Muscle layer of colon (tissue), 2 donors: ENCODE results near the gene FLT1.

Experiments used
- H3K27ac ChIP-seq: one replicate; pipeline ENCODE4 v1.7.0; 2013; ENCODE audit warnings: low read depth, mild to moderate bottlenecking, low read length, moderate library complexity
- H3K27me3 ChIP-seq, 2 donors: one replicate each; pipeline ENCODE4 v1.7.0; 2013; ENCODE audit warnings: low read length in 2 of 2, mild to moderate bottlenecking in 2 of 2; ENCODE audit not compliant: insufficient read depth in 2 of 2, control insufficient read depth in 1 of 2
- H3K36me3 ChIP-seq: one replicate; pipeline ENCODE4 v1.7.0; 2013; ENCODE audit warnings: mild to moderate bottlenecking, low read length; ENCODE audit not compliant: insufficient read depth
- H3K4me1 ChIP-seq: one replicate; pipeline ENCODE4 v1.7.0; 2013; ENCODE audit warnings: mild to moderate bottlenecking, low read length; ENCODE audit not compliant: insufficient read depth
- H3K4me3 ChIP-seq, 2 donors: one replicate each; pipeline ENCODE4 v1.7.0; 2013; ENCODE audit warnings: low read length in 2 of 2, low read depth in 1 of 2, mild to moderate bottlenecking in 1 of 2, moderate library complexity in 1 of 2
- H3K9ac ChIP-seq: one replicate; pipeline ENCODE4 v1.7.0; 2013; ENCODE audit warnings: low read length
- H3K9me3 ChIP-seq: one replicate; pipeline ENCODE4 v1.7.0; 2013; ENCODE audit warnings: mild to moderate bottlenecking, low read length
- donor health status: abdominal sarcoma.
- donor health status: Adenocarcinoma of cecum.

The FLT1 gene

GRCh38 chr13:28283600-28283999, 211.3 kb downstream of the FLT1 start:
- Histone ChIP-seq H3K4me3 (no peak overlapping the region), H3K36me3 (peaks cover 44% of the 10 kb centered on the region), H3K9ac (no peak overlapping the region), H3K27me3 (no peaks in the 10 kb centered on the region), H3K9me3 (no peaks in the 10 kb centered on the region), H3K4me1 (no peaks in the 10 kb centered on the region), H3K27ac (no peak overlapping the region)

DNA sequence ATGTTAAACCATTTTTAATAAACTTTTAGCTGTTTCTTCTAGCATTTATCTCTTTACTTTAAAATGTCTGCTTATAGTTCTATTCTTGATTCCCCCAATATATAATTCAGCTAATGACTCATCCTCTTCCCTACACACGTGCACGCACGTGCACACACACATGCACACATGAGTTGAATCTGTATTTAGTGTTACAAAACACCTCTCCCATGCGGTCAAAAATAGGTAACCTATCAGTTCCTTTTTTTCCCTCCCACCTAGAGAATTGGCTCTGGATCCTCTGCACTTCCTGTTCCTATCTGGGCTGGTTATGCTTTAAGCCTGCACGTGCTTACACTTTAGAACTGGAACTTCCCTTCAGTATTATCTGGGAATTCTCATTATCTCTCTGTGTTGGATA, 212.5 kb downstream of the FLT1 start:
- Histone ChIP-seq H3K9me3 (no peaks in the 10 kb centered on the region), H3K4me3 (no peak overlapping the region), H3K27me3 (no peaks in the 10 kb centered on the region), H3K9ac (no peak overlapping the region), H3K27ac (no peak overlapping the region), H3K36me3 (peaks cover 44% of the 10 kb centered on the region), H3K4me1 (no peaks in the 10 kb centered on the region)

DNA sequence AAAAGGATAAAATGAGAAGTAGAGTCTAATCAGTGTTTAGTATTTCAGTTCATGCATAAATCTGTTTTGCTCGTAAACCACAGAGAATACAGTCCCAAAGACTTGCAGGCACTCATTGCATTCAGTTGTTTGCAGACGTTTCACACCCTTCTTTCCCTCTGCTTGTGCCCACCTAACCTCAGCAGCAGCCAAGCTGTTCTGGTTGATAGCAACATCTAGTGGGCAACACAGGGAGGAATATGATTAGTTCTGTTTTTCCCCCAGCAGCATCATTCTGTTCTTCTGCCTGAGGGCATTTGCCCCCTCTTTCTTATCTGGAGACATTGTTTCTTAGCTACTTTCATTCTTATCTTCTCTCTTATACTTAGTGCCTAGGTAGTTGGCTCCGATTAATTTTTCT, 221.0 kb downstream of the FLT1 start:
- Histone ChIP-seq H3K9ac (no peak overlapping the region), H3K27ac (no peak overlapping the region), H3K4me1 (no peaks in the 10 kb centered on the region), H3K9me3 (no peaks in the 10 kb centered on the region), H3K27me3 (no peaks in the 10 kb centered on the region), H3K4me3 (no peak overlapping the region), H3K36me3 (peaks cover 25% of the 10 kb centered on the region)

GRCh38 chr13:28271056-28271840, 223.7 kb downstream of the FLT1 start:
- H3K36me3 ChIP-seq, result peaks cover 13% of the 10 kb centered on the region

DNA sequence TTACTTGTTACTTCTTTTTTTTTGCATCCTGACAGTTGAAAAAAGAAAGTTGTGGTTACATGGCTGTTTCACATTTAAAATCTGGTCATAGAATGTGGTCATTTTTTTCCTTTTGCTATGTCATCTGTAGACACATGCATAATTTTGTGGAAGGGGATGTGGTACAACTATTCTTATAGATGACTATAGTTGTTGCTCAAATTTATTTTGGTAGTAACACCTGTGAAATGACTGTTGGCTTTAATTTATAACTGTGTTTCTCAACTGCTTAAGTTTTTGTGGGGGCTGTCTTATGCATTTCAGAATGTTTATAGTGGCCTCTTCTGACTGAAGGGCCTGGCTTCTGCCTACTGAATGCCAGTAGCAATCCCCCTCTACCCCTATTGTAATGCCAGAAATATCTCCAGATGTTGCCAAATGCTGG, 226.1 kb downstream of the FLT1 start:
- Histone ChIP-seq H3K27me3 (no peaks in the 10 kb centered on the region), H3K9me3 (no peaks in the 10 kb centered on the region), H3K36me3 (peaks cover 8% of the 10 kb centered on the region), H3K27ac (no peak overlapping the region), H3K4me1 (no peaks in the 10 kb centered on the region), H3K9ac (no peak overlapping the region), H3K4me3 (no peak overlapping the region)

More at GRCh38 chr13:28271056-28271840, 223.7 kb downstream of the FLT1 start:
- no peak overlapping the region for H3K27ac ChIP-seq
- no peak overlapping the region for H3K9ac ChIP-seq
- H3K4me1 ChIP-seq, result no peaks in the 10 kb centered on the region
- no peaks in the 10 kb centered on the region for H3K27me3 ChIP-seq
- no peak overlapping the region for H3K4me3 ChIP-seq
- no peaks in the 10 kb centered on the region for H3K9me3 ChIP-seq

DNA sequence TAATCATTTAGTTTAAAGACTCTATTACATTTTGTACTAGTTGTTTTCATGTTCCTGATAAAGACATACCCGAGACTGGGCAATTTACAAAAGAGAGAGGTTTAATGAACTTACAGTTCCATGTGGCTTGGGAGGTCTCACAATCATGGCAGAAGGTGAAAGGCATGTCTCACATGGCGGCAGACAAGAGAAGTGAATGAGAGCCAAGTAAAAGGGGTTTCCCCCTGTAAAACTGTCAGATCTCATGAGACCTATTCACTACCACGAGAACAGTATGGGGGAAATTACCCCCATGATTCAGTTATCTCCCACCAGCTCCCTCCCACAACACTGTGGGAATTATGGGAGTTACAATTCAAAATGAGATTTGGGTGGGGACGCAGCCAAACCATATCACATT, 227.4 kb downstream of the FLT1 start:
- Histone ChIP-seq H3K4me1 (no peaks in the 10 kb centered on the region), H3K9ac (no peak overlapping the region), H3K36me3 (peaks cover 8% of the 10 kb centered on the region), H3K9me3 (no peaks in the 10 kb centered on the region), H3K4me3 (no peak overlapping the region), H3K27me3 (no peaks in the 10 kb centered on the region), H3K27ac (no peak overlapping the region)

GRCh38 chr13:28258417-28258816, 236.5 kb downstream of the FLT1 start:
- Histone ChIP-seq H3K9ac (no peak overlapping the region), H3K4me3 (no peak overlapping the region), H3K4me1 (no peaks in the 10 kb centered on the region), H3K27me3 (no peaks in the 10 kb centered on the region), H3K27ac (no peak overlapping the region), H3K9me3 (no peaks in the 10 kb centered on the region), H3K36me3 (peaks cover 17% of the 10 kb centered on the region)

- no peaks in the 10 kb centered on the region for H3K27me3 ChIP-seq
- no peaks in the 10 kb centered on the region for H3K4me1 ChIP-seq
- H3K9ac ChIP-seq, result no peak overlapping the region
- H3K4me3 ChIP-seq, result no peak overlapping the region
- H3K36me3 ChIP-seq, result peaks cover 17% of the 10 kb centered on the region
- H3K9me3 ChIP-seq, result no peaks in the 10 kb centered on the region
- no peak overlapping the region for H3K27ac ChIP-seq
Measured at GRCh38 chr13:28257305-28257704, 237.6 kb downstream of the FLT1 start.

GRCh38 chr13:28252547-28252946, 242.4 kb downstream of the FLT1 start:
- Histone ChIP-seq H3K9ac (no peak overlapping the region), H3K9me3 (no peaks in the 10 kb centered on the region), H3K36me3 (peaks cover 10% of the 10 kb centered on the region), H3K4me3 (no peak overlapping the region), H3K27me3 (no peaks in the 10 kb centered on the region), H3K4me1 (no peaks in the 10 kb centered on the region), H3K27ac (no peak overlapping the region)

DNA sequence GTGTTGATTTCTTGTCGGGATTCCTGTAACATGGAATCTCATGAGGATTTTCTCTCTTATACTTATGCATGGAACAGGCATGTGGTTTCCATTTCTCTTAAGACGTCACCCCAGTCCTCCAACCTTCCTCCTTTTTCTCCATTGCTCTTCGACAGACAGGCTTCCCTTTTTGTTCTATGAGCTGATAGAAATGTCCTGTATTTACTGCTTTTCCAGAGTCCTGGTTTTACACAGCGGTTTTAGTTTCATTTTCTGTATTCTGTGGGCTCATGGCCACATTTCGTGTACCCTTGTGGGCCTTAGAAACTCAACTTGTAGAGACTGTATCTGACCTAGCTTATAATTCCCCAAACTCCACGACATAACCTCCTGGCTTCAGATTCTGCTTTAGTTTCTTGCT, 243.5 kb downstream of the FLT1 start:
- Histone ChIP-seq H3K36me3 (peaks cover 5% of the 10 kb centered on the region), H3K4me3 (no peak overlapping the region), H3K4me1 (no peaks in the 10 kb centered on the region), H3K9ac (no peak overlapping the region), H3K27ac (no peak overlapping the region), H3K9me3 (no peaks in the 10 kb centered on the region), H3K27me3 (no peaks in the 10 kb centered on the region)

DNA sequence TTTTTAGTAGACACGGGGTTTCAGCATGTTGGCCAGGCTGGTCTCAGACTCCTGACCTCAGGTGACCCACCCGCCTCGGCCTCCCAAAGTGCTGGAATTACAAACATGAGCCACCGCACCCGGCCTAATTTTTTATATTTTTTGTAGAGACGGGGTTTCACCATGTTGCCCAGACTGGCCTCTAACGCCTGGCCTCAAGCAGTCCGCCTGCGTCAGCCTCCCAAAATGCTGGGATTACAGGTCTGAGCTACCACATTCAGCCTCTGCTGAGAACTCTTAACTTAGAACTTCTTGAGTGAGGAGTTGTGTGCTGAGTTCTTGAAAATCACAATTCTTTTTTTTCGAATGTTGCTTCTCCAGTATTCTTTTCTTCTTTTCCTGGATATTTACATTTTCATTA, 244.4 kb downstream of the FLT1 start:
- no peak overlapping the region for H3K9ac ChIP-seq
- no peak overlapping the region for H3K4me3 ChIP-seq
- H3K36me3 ChIP-seq, result no peaks in the 10 kb centered on the region
- no peaks in the 10 kb centered on the region for H3K9me3 ChIP-seq
- no peak overlapping the region for H3K27ac ChIP-seq
- no peaks in the 10 kb centered on the region for H3K27me3 ChIP-seq
- H3K4me1 ChIP-seq, result no peaks in the 10 kb centered on the region
